ENCODE measurements around the gene GMDS. TPM values are rescaled to one million over a fixed set of nuclear protein-coding genes. Genes with fewer than 3 reads are reported as not detected.

The GMDS gene
- total and polyA plus RNA-seq, 4 donors = 7.3 to 28.3 (median 16.1) TPM

GRCh38 chr6:2166717-2167116, 78.7 kb downstream of the GMDS start:
- H3K4me1 ChIP-seq (ENCODE audit: control insufficient read depth in 5 of 5, insufficient read depth in 5 of 5, low read length in 5 of 5) = peaks cover 0 to 4% (median 0%) of the 10 kb centered on the region in 5 donors
- TF ChIP-seq CTCF (IDR thresholded peaks at IDR 0.05; ENCODE audit: control extremely low read depth, extremely low read depth) = no peak
- H3K27me3 ChIP-seq (ENCODE audit: control insufficient read depth in 3 of 3, insufficient read depth in 3 of 3, low read length in 2 of 3) = no peaks in the 10 kb centered on the region
- ATAC-seq (ENCODE audit: insufficient read depth, low FRiP score) (no peak), DNase-seq (no peak)
- 39 to 62% methylated on average over 1 of the region's 1 CpG for WGBS, 2 donors
- H3K27ac ChIP-seq (ENCODE audit: low read depth in 1 of 2, low read length in 1 of 2) = no peak overlapping the region
- no peak overlapping the region for H3K9ac ChIP-seq (ENCODE audit: insufficient read depth in 1 of 2, low read length in 2 of 2)
- no peaks in the 10 kb centered on the region for H3K36me3 ChIP-seq (ENCODE audit: control insufficient read depth in 4 of 4, insufficient read depth in 4 of 4, low read length in 4 of 4)
- no peak overlapping the region for H3K4me3 ChIP-seq
- no peaks in the 10 kb centered on the region for H3K9me3 ChIP-seq (ENCODE audit: control insufficient read depth in 4 of 4, insufficient read depth in 3 of 4, low read length in 3 of 4)

DNA sequence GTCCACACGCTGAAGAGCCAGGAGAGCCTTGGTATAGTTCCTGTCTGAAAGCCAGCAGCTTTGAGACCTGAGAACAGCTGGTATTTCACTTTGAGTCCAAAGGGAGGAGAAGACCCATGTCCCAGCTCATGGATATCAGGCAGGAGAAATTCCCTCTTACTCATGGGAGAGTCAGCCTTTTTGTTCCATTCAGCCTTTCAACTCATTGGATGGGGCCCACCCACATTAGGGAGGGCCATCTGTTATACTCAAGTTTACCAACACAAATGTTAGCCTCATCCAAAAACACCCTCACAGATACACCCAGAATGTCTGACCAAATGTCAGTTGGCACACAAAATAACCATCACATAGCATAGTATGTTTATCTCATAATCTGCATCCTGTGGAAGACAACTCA, 80.1 kb downstream of the GMDS start:
- TF ChIP-seq CTCF (IDR thresholded peaks at IDR 0.05; ENCODE audit: control extremely low read depth, extremely low read depth) = no peak
- no peak overlapping the region for H3K4me3 ChIP-seq
- H3K9ac ChIP-seq (ENCODE audit: insufficient read depth in 1 of 2, low read length in 2 of 2) = no peak overlapping the region
- no peak overlapping the region for H3K27ac ChIP-seq (ENCODE audit: low read depth in 1 of 2, low read length in 1 of 2)
- no peaks in the 10 kb centered on the region for H3K9me3 ChIP-seq (ENCODE audit: control insufficient read depth in 4 of 4, insufficient read depth in 3 of 4, low read length in 3 of 4)
- H3K4me1 ChIP-seq (ENCODE audit: control insufficient read depth in 5 of 5, insufficient read depth in 5 of 5, low read length in 5 of 5) = peaks cover 0 to 4% (median 0%) of the 10 kb centered on the region in 5 donors
- ATAC-seq (ENCODE audit: insufficient read depth, low FRiP score) (no peak), DNase-seq (no peak)
- 100% methylated on average over 1 of the region's 1 CpG for WGBS, 2 donors
- H3K36me3 ChIP-seq (ENCODE audit: control insufficient read depth in 4 of 4, insufficient read depth in 4 of 4, low read length in 4 of 4) = no peaks in the 10 kb centered on the region
- no peaks in the 10 kb centered on the region for H3K27me3 ChIP-seq (ENCODE audit: control insufficient read depth in 3 of 3, insufficient read depth in 3 of 3, low read length in 2 of 3)

- 97 to 98% methylated on average over 2 of the region's 2 CpGs for WGBS, 2 donors
- Histone ChIP-seq H3K27me3 (ENCODE audit: control insufficient read depth in 3 of 3, insufficient read depth in 3 of 3, low read length in 2 of 3) (no peaks in the 10 kb centered on the region), H3K4me3 (no peak overlapping the region), H3K9me3 (ENCODE audit: control insufficient read depth in 4 of 4, insufficient read depth in 3 of 4, low read length in 3 of 4) (no peaks in the 10 kb centered on the region), H3K4me1 (ENCODE audit: control insufficient read depth in 5 of 5, insufficient read depth in 5 of 5, low read length in 5 of 5) (peaks cover 0 to 4% (median 0%) of the 10 kb centered on the region in 5 donors), H3K9ac (ENCODE audit: insufficient read depth in 1 of 2, low read length in 2 of 2) (no peak overlapping the region), H3K27ac (ENCODE audit: low read depth in 1 of 2, low read length in 1 of 2) (no peak overlapping the region), H3K36me3 (ENCODE audit: control insufficient read depth in 4 of 4, insufficient read depth in 4 of 4, low read length in 4 of 4) (no peaks in the 10 kb centered on the region)
- ATAC-seq (ENCODE audit: insufficient read depth, low FRiP score) (no peak), DNase-seq (no peak)
- no peak for TF ChIP-seq CTCF (IDR thresholded peaks at IDR 0.05; ENCODE audit: control extremely low read depth, extremely low read depth)
These were observed 80.9 kb downstream of the GMDS start for GRCh38 chr6:2164481-2164880.

DNA sequence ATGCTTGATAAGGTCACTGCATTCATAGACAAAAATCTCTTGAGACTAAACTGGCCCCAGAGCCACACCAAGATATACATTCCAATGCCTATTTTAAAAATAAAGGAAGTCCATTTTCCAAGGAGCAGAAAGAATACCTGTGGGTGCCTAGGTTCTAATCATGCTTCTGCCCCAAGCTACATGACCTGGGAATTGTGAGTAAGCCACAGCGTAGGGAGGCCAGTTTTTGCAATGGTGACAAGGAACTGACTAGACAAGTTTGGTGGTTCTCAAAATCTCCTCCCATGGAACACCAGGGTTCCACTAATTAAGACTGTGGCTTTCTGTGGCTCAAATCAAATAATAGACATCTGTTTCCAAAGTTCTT, 83.3 kb downstream of the GMDS start:
- Histone ChIP-seq H3K9me3 (ENCODE audit: control insufficient read depth in 4 of 4, insufficient read depth in 3 of 4, low read length in 3 of 4) (no peaks in the 10 kb centered on the region), H3K27ac (ENCODE audit: low read depth in 1 of 2, low read length in 1 of 2) (no peak overlapping the region), H3K27me3 (ENCODE audit: control insufficient read depth in 3 of 3, insufficient read depth in 3 of 3, low read length in 2 of 3) (no peaks in the 10 kb centered on the region), H3K4me1 (ENCODE audit: control insufficient read depth in 5 of 5, insufficient read depth in 5 of 5, low read length in 5 of 5) (peaks cover 0 to 4% (median 0%) of the 10 kb centered on the region in 5 donors), H3K4me3 (no peak overlapping the region), H3K9ac (ENCODE audit: insufficient read depth in 1 of 2, low read length in 2 of 2) (no peak overlapping the region), H3K36me3 (ENCODE audit: control insufficient read depth in 4 of 4, insufficient read depth in 4 of 4, low read length in 4 of 4) (no peaks in the 10 kb centered on the region)
- DNase-seq (no peak), ATAC-seq (ENCODE audit: insufficient read depth, low FRiP score) (no peak)
- 48 to 73% methylated on average over 1 of the region's 1 CpG for WGBS, 2 donors
- TF ChIP-seq CTCF (IDR thresholded peaks at IDR 0.05; ENCODE audit: control extremely low read depth, extremely low read depth) = no peak

Measured in lung (tissue), 12 donors.